ENCODE results near the gene APEH. TPM values are rescaled to one million over a fixed set of nuclear protein-coding genes. Genes with fewer than 3 reads are reported as not detected.

Gene APEH
- total and polyA plus RNA-seq, 2 donors (not counting 1 experiment from before 2014, with no cell fraction given) = 79.4 to 96.2 TPM

DNA sequence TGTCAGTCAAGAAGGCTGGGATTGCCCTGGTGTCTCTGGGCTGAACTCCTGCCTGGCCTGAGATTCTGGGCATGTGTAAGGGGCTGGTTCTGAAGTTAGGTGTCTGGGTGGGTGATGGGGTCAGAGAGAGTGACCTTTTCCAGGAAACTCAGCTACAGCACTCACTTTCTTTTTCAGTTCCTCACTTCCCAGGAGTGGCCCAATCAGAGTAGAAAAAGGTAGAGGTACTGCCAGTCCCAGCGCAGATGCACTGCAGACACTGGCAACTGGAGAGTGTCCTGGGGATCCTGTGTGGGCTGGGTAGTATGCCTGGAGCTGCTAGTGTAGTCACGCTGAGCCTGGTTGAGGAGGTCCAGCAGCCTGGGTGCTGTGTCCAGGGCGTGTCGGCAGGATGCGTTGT lies 46.5 kb upstream of the APEH start:
- Histone ChIP-seq H3K36me3 (replicated peaks in 1 of 2; ENCODE audit: control extremely low read depth in 1 of 2, control insufficient read depth in 1 of 2, extremely low read depth in 1 of 2, insufficient read depth in 2 of 2, low read length in 1 of 2) (no peaks in the 10 kb centered on the region), H3K4me2 (replicated peaks; ENCODE audit: low read depth, low read length, poor library complexity, severe bottlenecking) (no peak overlapping the region), H3K4me1 (ENCODE audit: control insufficient read depth in 2 of 2, insufficient read depth in 2 of 2, low read length in 2 of 2) (no peaks in the 10 kb centered on the region), H2AFZ (ENCODE audit: insufficient read depth, low read depth, low read length, poor library complexity, severe bottlenecking) (no peak overlapping the region), H3K9ac (ENCODE audit: low read length) (no peak overlapping the region), H4K20me1 (ENCODE audit: control insufficient read depth, insufficient read depth, low read length, poor library complexity, severe bottlenecking) (no peaks in the 10 kb centered on the region), H3K9me3 (ENCODE audit: control extremely low read depth in 1 of 3, control insufficient read depth in 2 of 3, insufficient read depth in 1 of 3, low read length in 2 of 3) (peaks cover 0 to 8% (median 5%) of the 10 kb centered on the region in 3 donors), H3K27me3 (replicated peaks in 1 of 4; ENCODE audit: control extremely low read depth in 1 of 4, control insufficient read depth in 3 of 4, insufficient read depth in 4 of 4, low read length in 3 of 4) (peaks cover 0 to 14% (median 4%) of the 10 kb centered on the region in 4 experiments), H3K4me3 (ENCODE audit: control extremely low read depth in 1 of 5, extremely low read depth in 1 of 5, insufficient read depth in 1 of 5, low read depth in 2 of 5, low read length in 4 of 5) (no peak overlapping the region), H3K79me2 (ENCODE audit: control insufficient read depth, insufficient read depth, low read length) (no peaks in the 10 kb centered on the region), H3K27ac (ENCODE audit: low read length in 2 of 2) (no peak overlapping the region)
- no peak overlapping the region for H3K27ac Mint-ChIP-seq
- H3K4me1 Mint-ChIP-seq = no peaks in the 10 kb centered on the region
- intact Hi-C loops (cut with micrococcal nuclease) = no loop called here
- H3K27me3 Mint-ChIP-seq = peaks cover 17% of the 10 kb centered on the region
- TF ChIP-seq, protein P1, sequence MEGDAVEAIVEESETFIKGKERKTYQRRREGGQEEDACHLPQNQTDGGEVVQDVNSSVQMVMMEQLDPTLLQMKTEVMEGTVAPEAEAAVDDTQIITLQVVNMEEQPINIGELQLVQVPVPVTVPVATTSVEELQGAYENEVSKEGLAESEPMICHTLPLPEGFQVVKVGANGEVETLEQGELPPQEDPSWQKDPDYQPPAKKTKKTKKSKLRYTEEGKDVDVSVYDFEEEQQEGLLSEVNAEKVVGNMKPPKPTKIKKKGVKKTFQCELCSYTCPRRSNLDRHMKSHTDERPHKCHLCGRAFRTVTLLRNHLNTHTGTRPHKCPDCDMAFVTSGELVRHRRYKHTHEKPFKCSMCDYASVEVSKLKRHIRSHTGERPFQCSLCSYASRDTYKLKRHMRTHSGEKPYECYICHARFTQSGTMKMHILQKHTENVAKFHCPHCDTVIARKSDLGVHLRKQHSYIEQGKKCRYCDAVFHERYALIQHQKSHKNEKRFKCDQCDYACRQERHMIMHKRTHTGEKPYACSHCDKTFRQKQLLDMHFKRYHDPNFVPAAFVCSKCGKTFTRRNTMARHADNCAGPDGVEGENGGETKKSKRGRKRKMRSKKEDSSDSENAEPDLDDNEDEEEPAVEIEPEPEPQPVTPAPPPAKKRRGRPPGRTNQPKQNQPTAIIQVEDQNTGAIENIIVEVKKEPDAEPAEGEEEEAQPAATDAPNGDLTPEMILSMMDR (IDR thresholded peaks at IDR 0.05) = no peak
- no peak for TF ChIP-seq EZH2 (IDR thresholded peaks at IDR 0.05; ENCODE audit: borderline replicate concordance, insufficient read depth, low read depth, low read length, poor library complexity, severe bottlenecking)
- DNase-seq (no peak), ATAC-seq (ENCODE audit: low read depth) (no peak)
- no peak overlapping the region for H3K4me3 Mint-ChIP-seq
- ChIA-PET CTCF (no interaction called here), POLR2A (no interaction called here)
- peaks cover 4% of the 10 kb centered on the region for H3K9me3 Mint-ChIP-seq (ENCODE audit: insufficient read depth)
- 90% methylated on average over 5 of the region's 5 CpGs for WGBS (ENCODE audit: insufficient coverage)

DNA sequence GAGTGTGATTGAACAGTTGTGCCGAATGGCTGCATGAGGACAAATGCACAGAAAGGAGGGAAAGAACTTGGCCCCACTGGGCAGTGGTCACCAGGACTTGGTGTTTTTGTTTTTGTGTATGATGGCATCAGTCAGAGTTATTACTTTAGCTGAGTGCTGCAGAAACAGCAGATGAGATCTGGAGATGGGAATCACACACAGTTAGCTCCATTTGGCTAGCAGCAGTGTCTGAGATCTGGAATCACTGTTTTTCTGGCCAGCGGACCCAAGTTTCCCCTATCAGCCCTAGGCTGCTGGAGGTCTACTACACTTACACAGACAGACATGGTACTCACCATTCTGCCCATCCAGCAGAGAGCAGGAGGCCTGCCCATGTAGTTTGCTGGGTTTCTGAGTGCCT lies 45.9 kb upstream of the APEH start:
- intact Hi-C loops (cut with micrococcal nuclease) = no loop called here
- CTCF ChIA-PET = no interaction called here
- Histone ChIP-seq H3K4me1 (ENCODE audit: control insufficient read depth in 2 of 2, insufficient read depth in 2 of 2, low read length in 2 of 2) (no peaks in the 10 kb centered on the region), H2AFZ (ENCODE audit: insufficient read depth, low read depth, low read length, poor library complexity, severe bottlenecking) (no peak overlapping the region), H3K27ac (ENCODE audit: low read length in 2 of 2) (no peak overlapping the region), H3K36me3 (replicated peaks in 1 of 2; ENCODE audit: control extremely low read depth in 1 of 2, control insufficient read depth in 1 of 2, extremely low read depth in 1 of 2, insufficient read depth in 2 of 2, low read length in 1 of 2) (no peaks in the 10 kb centered on the region), H3K4me2 (replicated peaks; ENCODE audit: low read depth, low read length, poor library complexity, severe bottlenecking) (no peak overlapping the region), H3K79me2 (ENCODE audit: control insufficient read depth, insufficient read depth, low read length) (no peaks in the 10 kb centered on the region), H4K20me1 (ENCODE audit: control insufficient read depth, insufficient read depth, low read length, poor library complexity, severe bottlenecking) (no peaks in the 10 kb centered on the region), H3K27me3 (replicated peaks in 1 of 4; ENCODE audit: control extremely low read depth in 1 of 4, control insufficient read depth in 3 of 4, insufficient read depth in 4 of 4, low read length in 3 of 4) (peaks cover 0 to 16% (median 4%) of the 10 kb centered on the region in 4 experiments), H3K9ac (ENCODE audit: low read length) (no peak overlapping the region), H3K9me3 (ENCODE audit: control extremely low read depth in 1 of 3, control insufficient read depth in 2 of 3, insufficient read depth in 1 of 3, low read length in 2 of 3) (peaks cover 0 to 8% (median 5%) of the 10 kb centered on the region in 3 donors), H3K4me3 (ENCODE audit: control extremely low read depth in 1 of 5, extremely low read depth in 1 of 5, insufficient read depth in 1 of 5, low read depth in 2 of 5, low read length in 4 of 5) (no peak overlapping the region)
- no peak for ATAC-seq (ENCODE audit: low read depth)
- Mint-ChIP-seq H3K4me3 (no peak overlapping the region), H3K27me3 (peaks cover 17% of the 10 kb centered on the region), H3K9me3 (ENCODE audit: insufficient read depth) (peaks cover 4% of the 10 kb centered on the region), H3K27ac (no peak overlapping the region), H3K4me1 (no peaks in the 10 kb centered on the region)
- WGBS (ENCODE audit: insufficient coverage) = 94% methylated on average over 2 of the region's 2 CpGs
- POLR2A ChIA-PET = no interaction called here
- no peak for DNase-seq
- TF ChIP-seq, protein P1 (IDR thresholded peaks at IDR 0.05) = no peak
- TF ChIP-seq EZH2 (IDR thresholded peaks at IDR 0.05; ENCODE audit: borderline replicate concordance, insufficient read depth, low read depth, low read length, poor library complexity, severe bottlenecking) = no peak

Data from B cell (primary cell).